Stimulated activated naive B cell treated with anti-CD40 and anti-IgM and Interleukin-4, amounts not matched to agents 10 μg/mL and 1 μg/mL and 100 μg/mL, for 72 hours (primary cell): ENCODE measurements around the gene TJP3.

Experiments
- ATAC-seq, 2 donors: fragments of 150-1000 bp; cut with Tn5 transposase; replicated peaks; 2 replicates each; pipeline ENCODE4 v1.10.0; 2021; ENCODE audit warnings: moderate library complexity in 1 of 2
- DNase-seq: peaks from one replicate; pipeline ENCODE4 v3.0.0; 2021
- H3K27ac Mint-ChIP-seq: one replicate; pipeline ENCODE4 v1.8.0; 2022; ENCODE audit warnings: mild to moderate bottlenecking, mixed read lengths
- H3K27me3 Mint-ChIP-seq, 2 donors: one replicate each; pipeline ENCODE4 v1.8.0; 2022; ENCODE audit warnings: mixed read lengths in 2 of 2
- H3K36me3 Mint-ChIP-seq, 2 donors: one replicate each; pipeline ENCODE4 v1.8.0; 2022; ENCODE audit warnings: mixed read lengths in 2 of 2, mild to moderate bottlenecking in 1 of 2
- H3K4me1 Mint-ChIP-seq, 2 donors: one replicate each; pipeline ENCODE4 v1.8.0; 2022; ENCODE audit warnings: mixed read lengths in 2 of 2, mild to moderate bottlenecking in 1 of 2
- H3K4me3 Mint-ChIP-seq, 2 donors: one replicate each; pipeline ENCODE4 v1.8.0; 2022; ENCODE audit warnings: mild to moderate bottlenecking in 2 of 2, mixed read lengths in 2 of 2, moderate library complexity in 1 of 2
- H3K9me3 Mint-ChIP-seq, 2 donors: one replicate each; pipeline ENCODE4 v1.8.0; 2022; ENCODE audit warnings: mixed read lengths in 2 of 2, mild to moderate bottlenecking in 1 of 2

TJP3 gene

DNA sequence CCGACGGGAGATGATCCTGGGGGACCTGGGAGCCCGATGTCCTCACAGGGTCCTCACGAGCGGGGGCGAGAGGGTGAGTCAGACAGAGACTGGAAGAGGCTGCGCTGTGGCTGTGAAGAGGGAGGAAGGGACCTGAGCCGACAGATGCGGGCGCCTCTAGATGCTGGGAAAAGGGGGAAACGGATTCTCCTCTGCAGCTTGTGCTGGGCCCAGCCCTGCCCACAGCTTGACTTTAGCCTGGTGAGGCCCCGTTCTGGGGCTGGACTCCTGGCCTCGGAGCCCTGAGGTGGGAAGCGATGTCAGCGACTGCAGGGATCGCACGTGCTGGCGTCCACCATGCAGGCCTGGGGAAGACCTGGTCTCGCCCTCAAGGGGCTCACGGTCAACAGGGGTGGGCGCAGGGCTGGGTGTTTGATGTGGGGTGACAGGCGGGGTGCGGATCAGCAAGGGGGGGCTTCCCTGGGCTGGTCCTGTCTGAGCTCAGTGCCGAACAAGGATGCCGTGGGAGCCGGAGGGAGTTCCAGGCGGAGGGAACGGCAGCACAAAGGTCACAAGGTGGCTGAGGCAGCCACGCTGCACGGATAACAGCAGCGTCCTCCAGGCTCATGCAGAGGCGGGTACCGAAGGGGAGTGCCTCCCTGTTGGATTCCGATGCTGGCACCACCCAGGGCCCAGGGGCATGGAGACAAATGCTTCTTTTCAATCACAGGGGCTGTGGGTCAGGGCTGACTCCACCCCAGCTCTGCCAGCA, 39.7 kb upstream of the TJP3 start:
- H3K27ac Mint-ChIP-seq = no peak overlapping the region
- peaks cover 12 to 33% of the 10 kb centered on the region in 2 donors for H3K36me3 Mint-ChIP-seq
- peaks cover 0 to 6% of the 10 kb centered on the region in 2 donors for H3K27me3 Mint-ChIP-seq
- no peak for ATAC-seq
- H3K4me3 Mint-ChIP-seq = no peak overlapping the region
- H3K4me1 Mint-ChIP-seq = peaks cover 43 to 54% of the 10 kb centered on the region in 2 donors
- no peaks in the 10 kb centered on the region for H3K9me3 Mint-ChIP-seq
- no peak for DNase-seq

DNA sequence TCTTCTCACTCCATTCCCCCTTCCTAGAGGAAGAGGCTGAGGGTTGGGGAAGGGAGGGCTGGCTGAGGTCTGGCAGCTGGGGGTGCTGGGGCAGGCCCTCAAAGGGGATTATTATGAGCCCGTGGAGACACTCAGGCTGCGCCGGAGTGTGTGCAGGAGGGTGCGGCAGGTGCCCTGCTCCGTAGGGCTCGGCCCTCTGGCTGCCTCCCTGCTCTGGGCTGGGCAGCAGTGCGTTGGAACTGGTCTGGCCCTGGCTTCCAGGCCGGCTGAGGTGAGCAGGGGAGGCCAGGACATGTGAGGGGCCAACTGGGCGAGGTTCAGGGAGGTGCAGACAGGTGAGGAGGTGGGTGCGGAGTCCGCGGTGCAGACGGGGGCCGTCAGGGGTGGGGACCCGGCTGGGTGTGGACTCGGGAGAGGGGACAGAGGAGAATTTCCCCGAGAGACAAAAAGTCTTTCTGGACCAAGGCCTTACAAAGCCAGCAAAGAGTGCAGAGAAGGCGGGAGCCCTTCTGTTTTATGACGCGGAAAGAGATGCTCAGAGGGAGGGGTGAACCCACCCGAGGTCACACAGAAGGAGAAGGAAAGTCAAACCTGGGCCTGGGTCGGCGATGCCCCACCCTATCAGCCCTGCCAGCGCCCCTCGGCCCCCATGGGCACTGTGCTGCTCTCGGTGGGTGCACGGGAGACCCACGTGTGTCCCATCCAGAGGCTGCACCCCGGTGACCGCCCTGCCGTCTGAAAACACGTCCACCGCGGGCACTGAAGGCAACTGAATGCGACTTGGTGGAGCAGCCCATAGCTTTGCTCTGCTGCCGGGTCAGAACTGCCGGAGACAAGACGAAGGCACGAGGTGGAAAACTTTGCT, 38.9 kb upstream of the TJP3 start:
- H3K9me3 Mint-ChIP-seq = no peaks in the 10 kb centered on the region
- peak overlapping the region in 1 of 2 donors; percentile 53 for H3K4me3 Mint-ChIP-seq
- no peak for ATAC-seq
- peaks cover 0 to 6% of the 10 kb centered on the region in 2 donors for H3K27me3 Mint-ChIP-seq
- H3K27ac Mint-ChIP-seq = peak overlapping the region; percentile 20
- no peak for DNase-seq
- peaks cover 12 to 30% of the 10 kb centered on the region in 2 donors for H3K36me3 Mint-ChIP-seq
- H3K4me1 Mint-ChIP-seq = peaks cover 41 to 54% of the 10 kb centered on the region in 2 donors

DNA sequence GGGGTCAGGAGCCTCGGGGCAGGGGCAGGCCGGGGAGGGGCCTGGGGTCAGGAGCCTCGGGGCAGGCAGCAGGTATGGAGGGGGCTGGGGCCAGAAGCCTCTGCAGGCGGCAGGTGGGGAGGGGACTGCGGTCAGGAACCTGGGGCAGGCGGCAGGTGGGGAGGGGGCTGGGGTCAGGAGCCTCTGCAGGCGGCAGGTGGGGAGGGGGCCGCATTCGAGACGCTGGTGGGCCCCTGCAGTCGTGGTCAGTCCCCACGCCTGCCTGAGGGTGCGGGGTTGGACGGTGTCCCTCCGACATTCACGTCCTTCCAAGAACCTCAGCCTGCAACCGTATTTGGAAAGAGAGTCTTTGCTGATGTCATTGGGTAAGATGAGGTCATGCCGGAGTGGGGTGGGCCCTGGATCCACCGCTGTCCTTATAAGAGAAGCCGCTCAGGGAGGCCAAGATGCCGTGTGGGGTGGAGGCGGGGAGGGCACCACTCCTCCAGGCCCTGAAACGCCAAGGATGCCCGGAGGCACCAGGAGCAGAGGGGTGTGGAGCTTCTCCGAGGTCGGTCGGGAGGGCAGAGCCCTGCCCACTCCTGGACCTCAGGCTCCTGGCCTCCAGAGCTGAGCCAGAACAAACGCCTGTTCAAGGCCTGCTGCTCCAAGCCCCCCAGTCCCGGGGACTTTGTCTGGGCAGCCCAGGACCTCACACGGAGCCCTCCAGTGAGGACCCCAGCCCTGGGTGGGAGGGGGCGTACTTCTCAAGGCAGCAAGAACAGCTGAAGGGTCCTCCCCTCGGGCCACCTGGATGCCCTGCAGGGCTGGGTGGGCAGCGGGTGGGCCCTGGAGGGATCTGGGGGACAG, 38.0 kb upstream of the TJP3 start:
- peak overlapping the region; percentile 82 for H3K4me3 Mint-ChIP-seq
- peak overlapping the region; percentile 20 for H3K27ac Mint-ChIP-seq
- H3K9me3 Mint-ChIP-seq = no peaks in the 10 kb centered on the region
- no peak for DNase-seq
- peaks cover 0 to 6% of the 10 kb centered on the region in 2 donors for H3K27me3 Mint-ChIP-seq
- H3K36me3 Mint-ChIP-seq = peaks cover 12 to 35% of the 10 kb centered on the region in 2 donors
- no peak for ATAC-seq
- peaks cover 41 to 47% of the 10 kb centered on the region in 2 donors for H3K4me1 Mint-ChIP-seq

DNA sequence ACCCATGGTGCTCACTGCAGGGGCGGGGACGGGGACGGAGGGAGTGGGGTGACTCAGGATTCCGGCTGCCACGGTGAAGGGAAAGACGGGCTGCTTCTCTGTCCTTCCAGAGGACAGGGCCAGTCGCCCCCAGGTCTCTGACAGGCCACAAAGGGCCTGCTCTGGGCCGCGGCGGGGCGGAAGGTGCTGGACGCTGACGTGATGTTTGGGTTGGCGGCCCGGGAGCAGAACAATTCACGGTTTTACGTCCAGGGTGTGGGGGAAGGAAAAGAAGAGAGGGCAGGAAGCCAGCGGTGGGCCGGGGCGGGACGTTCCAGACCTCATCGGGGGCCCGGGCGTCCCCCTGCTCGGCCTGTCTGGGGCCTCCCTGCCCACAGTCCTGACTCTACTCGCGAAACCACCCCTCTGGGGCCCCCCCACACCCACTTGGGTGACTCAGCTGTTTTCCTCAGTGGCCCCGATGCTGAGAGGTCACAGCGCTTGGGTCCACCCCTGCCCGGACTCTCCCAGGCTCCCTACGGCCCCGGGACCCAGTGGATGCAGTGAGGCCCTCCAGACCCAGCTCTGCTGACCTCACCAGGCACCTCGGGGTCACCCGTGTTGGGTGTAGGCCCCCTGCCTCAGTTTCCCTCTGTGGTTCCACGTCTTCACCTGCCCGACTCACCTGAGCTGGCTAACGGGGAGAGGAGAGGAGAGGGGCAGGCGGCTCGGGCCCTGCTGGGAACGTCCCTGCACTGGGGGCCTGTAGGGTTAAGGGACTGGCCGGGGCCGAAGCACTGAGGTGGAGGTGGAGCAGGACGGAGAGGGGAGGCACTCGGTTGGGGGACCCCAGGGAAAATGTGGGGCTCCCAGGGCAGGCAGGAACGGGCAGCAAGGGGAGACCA, 37.1 kb upstream of the TJP3 start:
- no peaks in the 10 kb centered on the region for H3K9me3 Mint-ChIP-seq
- ATAC-seq (peak; percentile 66 to 67), DNase-seq (peak; percentile 39)
- H3K27ac Mint-ChIP-seq = peak overlapping the region; percentile 91
- peaks cover 38 to 39% of the 10 kb centered on the region in 2 donors for H3K4me1 Mint-ChIP-seq
- H3K27me3 Mint-ChIP-seq = peaks cover 0 to 6% of the 10 kb centered on the region in 2 donors
- H3K36me3 Mint-ChIP-seq = peaks cover 13 to 41% of the 10 kb centered on the region in 2 donors
- H3K4me3 Mint-ChIP-seq = peak overlapping the region; percentile 82

DNA sequence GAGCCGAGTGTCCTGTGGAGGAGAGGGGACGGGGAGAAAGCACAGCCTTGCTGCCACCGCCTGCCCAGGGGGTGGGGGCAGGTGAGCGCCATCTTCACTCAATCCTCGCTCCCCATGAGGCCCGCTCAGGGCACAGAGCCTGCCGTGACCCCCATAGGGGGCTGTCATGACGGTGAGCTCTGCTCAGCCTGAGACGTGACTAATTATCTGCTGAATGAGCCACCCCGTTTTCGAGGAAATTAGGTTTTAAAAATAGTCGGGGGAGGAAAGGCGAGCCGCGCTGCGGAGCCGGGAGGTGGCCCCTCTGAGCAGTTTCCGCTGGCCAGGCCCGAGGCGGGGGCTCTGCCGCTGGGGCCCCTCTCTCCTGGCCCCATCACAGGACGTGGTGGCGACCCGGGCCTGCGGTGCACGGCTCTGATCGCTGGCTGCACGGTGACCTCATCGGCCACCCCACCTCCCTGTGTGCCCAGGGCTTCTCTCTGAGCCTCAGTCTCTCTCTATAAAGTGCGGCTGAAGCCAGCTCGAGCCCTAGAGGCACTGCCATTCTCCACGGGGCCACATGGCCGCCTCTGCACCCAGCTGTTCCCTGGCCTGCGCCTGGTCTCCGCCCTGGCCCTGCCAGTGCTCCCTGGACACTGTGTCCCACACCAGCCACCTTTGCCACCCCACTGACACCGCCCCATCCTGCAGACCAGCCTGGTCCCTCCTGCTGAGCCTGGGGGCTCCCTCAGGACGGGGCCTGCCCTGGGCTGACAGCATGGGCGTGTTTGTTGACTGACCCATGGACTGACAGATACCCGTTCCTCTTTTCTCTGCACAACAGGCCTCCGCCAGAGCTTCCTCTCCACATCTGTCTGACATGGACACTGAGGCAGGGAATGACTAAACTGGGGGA, 36.3 kb upstream of the TJP3 start:
- peaks cover 34 to 35% of the 10 kb centered on the region in 2 donors for H3K4me1 Mint-ChIP-seq
- H3K9me3 Mint-ChIP-seq = no peaks in the 10 kb centered on the region
- no peak for DNase-seq
- H3K4me3 Mint-ChIP-seq = peak overlapping the region; percentile 66 to 82
- peak overlapping the region; percentile 71 for H3K27ac Mint-ChIP-seq
- peaks cover 0 to 6% of the 10 kb centered on the region in 2 donors for H3K27me3 Mint-ChIP-seq
- H3K36me3 Mint-ChIP-seq = peaks cover 8 to 34% of the 10 kb centered on the region in 2 donors
- peak; percentile 61 to 66 for ATAC-seq

DNA sequence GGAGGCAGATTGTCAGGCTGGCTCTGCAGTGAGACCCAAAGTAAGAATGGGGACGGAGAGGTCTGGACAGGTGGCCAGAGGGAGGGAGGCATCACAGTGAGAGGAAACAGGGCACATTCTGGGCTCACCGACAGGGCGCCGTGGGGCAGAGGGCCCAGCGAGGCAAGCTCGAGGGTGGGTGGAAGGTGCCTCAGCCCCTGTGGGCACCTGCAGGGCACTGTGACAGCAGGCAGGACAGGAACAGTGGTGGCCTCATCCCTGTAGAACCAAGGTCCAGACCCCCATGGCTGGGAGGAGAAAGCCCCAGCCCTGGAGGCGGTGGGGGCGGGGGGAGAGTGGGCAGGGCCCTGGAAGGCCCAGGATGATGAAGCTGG, 35.6 kb upstream of the TJP3 start:
- H3K27ac Mint-ChIP-seq = no peak overlapping the region
- H3K9me3 Mint-ChIP-seq = no peaks in the 10 kb centered on the region
- H3K4me1 Mint-ChIP-seq = peaks cover 34 to 35% of the 10 kb centered on the region in 2 donors
- peaks cover 8 to 34% of the 10 kb centered on the region in 2 donors for H3K36me3 Mint-ChIP-seq
- ATAC-seq (no peak), DNase-seq (no peak)
- H3K27me3 Mint-ChIP-seq = peaks cover 0 to 6% of the 10 kb centered on the region in 2 donors
- H3K4me3 Mint-ChIP-seq = peak overlapping the region in 1 of 2 donors; percentile 82

DNA sequence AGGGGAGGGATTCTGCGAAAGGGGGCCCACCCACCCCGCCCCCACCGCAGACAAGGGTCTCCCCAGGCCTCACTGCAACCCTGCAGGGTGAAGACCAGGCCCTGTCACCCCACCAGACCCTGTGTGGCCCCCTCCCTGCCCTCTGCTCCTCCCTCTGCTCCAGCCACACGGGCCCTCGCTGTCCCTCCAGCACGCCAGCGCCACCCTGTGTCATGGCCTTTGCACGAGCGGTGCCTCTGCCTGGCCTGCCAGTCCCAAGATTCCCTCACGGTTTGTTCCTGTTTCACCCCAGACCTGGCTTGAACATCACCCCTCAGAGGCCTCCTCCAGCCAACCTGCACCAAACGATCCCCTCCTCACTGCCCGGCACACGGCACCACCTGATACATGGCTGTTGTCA, 35.2 kb upstream of the TJP3 start:
- H3K27me3 Mint-ChIP-seq = peaks cover 0 to 6% of the 10 kb centered on the region in 2 donors
- ATAC-seq (no peak), DNase-seq (no peak)
- H3K27ac Mint-ChIP-seq = no peak overlapping the region
- no peak overlapping the region for H3K4me3 Mint-ChIP-seq
- no peaks in the 10 kb centered on the region for H3K9me3 Mint-ChIP-seq
- H3K4me1 Mint-ChIP-seq = peaks cover 34 to 35% of the 10 kb centered on the region in 2 donors
- peaks cover 8 to 34% of the 10 kb centered on the region in 2 donors for H3K36me3 Mint-ChIP-seq

DNA sequence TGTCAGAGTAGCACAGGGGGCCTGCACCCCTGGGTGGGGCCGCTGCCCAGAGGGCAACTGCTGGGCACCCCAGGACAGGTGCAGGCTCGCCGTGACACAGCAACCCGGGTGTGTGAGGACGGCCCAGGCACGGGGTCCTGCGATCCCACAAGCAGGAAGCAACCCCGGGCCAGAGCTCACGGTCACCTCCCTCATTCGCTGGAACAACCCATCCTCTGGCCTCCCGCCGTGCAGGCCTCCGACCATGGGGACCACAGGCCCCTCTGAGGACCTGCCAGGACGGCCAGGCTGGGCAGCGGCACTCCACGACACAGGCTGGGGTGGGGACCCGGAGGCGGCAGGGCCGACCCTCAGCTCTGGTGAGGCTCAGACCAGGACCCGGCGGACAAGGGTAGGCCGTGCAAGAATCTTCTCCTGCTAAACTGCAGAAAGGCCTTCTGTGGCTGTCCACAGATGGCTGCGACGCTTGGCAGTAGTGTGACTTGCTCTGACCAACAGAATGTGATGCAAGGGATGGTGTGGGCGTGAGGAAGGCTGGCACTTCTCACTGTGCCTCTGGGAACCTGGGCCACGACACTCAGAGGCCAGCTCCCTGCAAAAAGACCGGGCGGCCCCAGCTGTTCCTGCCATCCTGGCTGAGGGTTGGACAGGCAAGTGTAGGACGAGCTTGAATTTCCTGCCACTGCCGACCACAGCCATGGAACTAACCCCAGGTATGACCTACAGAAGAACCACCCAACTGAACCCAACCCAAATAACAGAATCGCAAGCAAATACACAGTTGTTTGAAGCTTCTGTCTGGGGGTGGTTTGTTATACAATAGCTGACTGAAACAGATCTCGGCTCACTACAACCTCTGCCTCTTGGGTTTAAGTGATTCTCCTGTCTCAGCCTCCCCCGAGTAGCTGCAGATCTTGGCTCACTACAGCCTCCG, 34.4 kb upstream of the TJP3 start:
- DNase-seq = no peak
- Mint-ChIP-seq H3K27me3 (peaks cover 0 to 6% of the 10 kb centered on the region in 2 donors), H3K4me3 (no peak overlapping the region), H3K27ac (no peak overlapping the region), H3K36me3 (peaks cover 7 to 34% of the 10 kb centered on the region in 2 donors), H3K4me1 (peaks cover 32 to 35% of the 10 kb centered on the region in 2 donors), H3K9me3 (no peaks in the 10 kb centered on the region)
- ATAC-seq = no peak

DNA sequence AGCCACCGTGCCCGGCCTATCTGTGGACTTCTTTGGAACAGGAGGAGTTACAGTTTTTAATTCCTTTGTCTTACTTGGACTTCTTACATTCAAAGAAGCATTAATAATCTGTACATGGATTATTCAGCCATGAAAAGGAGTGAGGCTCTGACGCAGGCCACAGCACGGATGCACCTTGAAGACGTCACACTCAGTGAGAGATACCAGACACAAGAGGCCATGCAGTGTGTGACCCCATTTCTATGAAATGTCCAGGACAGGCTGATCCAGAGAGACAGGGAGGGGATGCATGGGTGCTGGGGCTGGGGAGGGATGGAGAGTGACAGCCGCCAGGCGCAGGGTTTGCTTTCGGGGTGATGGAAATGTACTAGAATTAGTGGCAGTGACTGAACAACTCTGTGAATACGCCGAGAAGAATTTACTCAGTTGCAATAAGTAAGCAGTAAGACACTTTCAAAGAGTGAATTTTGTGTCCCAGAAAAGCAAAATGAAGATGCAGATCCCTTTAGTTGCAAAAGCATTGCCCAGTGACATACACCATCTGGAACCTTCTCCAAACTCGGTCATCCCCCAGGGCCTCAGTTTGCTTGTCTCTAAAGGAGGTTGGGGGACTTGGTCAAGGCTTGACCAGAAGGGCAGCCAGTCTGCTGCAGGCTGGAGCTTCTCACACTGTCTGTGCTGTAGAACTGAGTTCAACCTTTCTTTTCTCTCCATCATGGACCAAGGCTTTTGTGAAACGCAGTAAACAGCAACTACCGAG, 33.2 kb upstream of the TJP3 start:
- Mint-ChIP-seq H3K4me3 (no peak overlapping the region), H3K36me3 (peaks cover 8 to 32% of the 10 kb centered on the region in 2 donors), H3K27me3 (peaks cover 0 to 6% of the 10 kb centered on the region in 2 donors), H3K4me1 (peaks cover 27 to 37% of the 10 kb centered on the region in 2 donors), H3K9me3 (no peaks in the 10 kb centered on the region), H3K27ac (no peak overlapping the region)
- DNase-seq = no peak
- no peak for ATAC-seq

DNA sequence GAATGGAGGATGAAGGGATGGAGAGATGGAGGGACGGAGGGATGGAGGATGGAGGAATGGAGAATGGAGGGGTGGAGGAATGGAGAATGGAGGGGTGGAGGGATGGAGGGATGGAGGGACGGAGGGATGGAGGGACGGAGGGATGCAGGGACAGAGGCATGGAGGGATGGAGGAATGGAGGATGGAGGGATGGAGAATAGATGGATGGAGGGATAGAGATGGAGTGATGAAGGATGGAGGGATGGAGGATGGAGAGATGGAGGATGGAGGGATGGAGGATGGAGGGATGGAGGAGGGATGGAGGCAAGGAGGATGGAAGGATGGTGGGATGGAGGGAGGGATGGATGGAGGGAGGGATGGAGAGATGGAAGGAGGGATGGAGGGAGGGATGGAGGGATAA, 30.0 kb upstream of the TJP3 start:
- ATAC-seq = no peak
- Mint-ChIP-seq H3K27ac (no peak overlapping the region), H3K4me1 (peaks cover 7 to 23% of the 10 kb centered on the region in 2 donors), H3K9me3 (no peaks in the 10 kb centered on the region), H3K36me3 (peaks cover 12 to 40% of the 10 kb centered on the region in 2 donors), H3K27me3 (no peaks in the 10 kb centered on the region), H3K4me3 (no peak overlapping the region)
- DNase-seq = no peak

DNA sequence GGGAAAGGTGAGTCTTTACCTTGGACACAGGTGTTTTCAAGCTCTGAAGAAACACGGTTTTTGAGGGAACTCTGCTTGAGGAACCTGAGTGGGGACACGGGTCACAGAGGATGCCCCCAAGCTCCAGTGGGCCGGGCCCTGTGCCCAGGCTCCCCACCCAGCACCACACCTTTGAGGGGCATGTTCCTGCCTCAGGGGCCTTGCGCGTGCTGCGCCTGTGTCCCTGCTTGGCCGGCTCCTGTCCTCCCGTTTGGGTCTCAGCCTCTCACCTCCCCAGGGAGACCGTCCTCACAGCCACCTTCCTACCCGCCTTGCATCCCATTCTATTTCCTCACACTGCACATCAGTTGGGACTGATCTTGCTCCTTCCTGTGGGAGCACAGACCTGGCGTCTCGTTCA, 29.0 kb upstream of the TJP3 start:
- H3K4me1 Mint-ChIP-seq = peaks cover 14 to 29% of the 10 kb centered on the region in 2 donors
- no peak overlapping the region for H3K27ac Mint-ChIP-seq
- no peak overlapping the region for H3K4me3 Mint-ChIP-seq
- no peak for DNase-seq
- H3K36me3 Mint-ChIP-seq = peaks cover 16 to 45% of the 10 kb centered on the region in 2 donors
- no peaks in the 10 kb centered on the region for H3K9me3 Mint-ChIP-seq
- H3K27me3 Mint-ChIP-seq = no peaks in the 10 kb centered on the region
- ATAC-seq = no peak
